CD8-positive, alpha-beta memory T cell (primary cell): ENCODE data around the gene OR2D2. TPM values are rescaled to one million over a fixed set of nuclear protein-coding genes. Genes with fewer than 3 reads are reported as not detected.
"Not testable (repeated sequence)": the region's sequence is repeated elsewhere in the genome, so short reads cannot be mapped to it uniquely, and the experiment has no call there.

Experiments used
- CTCF ChIA-PET: fragments of 350-600 bp; sonication (Branson Sonifier 250); formaldehyde crosslinking; loops from one replicate; lab custom pipeline; 2021; ENCODE audit warnings: antibody characterized with exemption; lab: Charles Lee
- POLR2A ChIA-PET: fragments of 350-600 bp; sonication (Branson Sonifier 250); formaldehyde crosslinking; loops from one replicate; lab custom pipeline; 2021; ENCODE audit warnings: antibody characterized with exemption; lab: Charles Lee
- DNase-seq, 5 donors: peaks; one replicate each; pipeline versions ENCODE4 v3.0.0 to v3.0.0-alpha.2; 2020 to 2022; ENCODE audit warnings: mixed read lengths in 1 of 5
- H3K27ac ChIP-seq: one replicate; pipeline ENCODE4 v1.7.0; 2013; ENCODE audit warnings: low read depth, mild to moderate bottlenecking, low read length, moderate library complexity
- H3K27me3 ChIP-seq: 2 replicates; pipeline ENCODE4 v1.7.0; 2013; ENCODE audit warnings: low read length, mild to moderate bottlenecking; ENCODE audit not compliant: insufficient read depth, poor library complexity, severe bottlenecking
- H3K36me3 ChIP-seq: 2 replicates; pipeline ENCODE4 v1.7.0; 2013; ENCODE audit warnings: mild to moderate bottlenecking, low read length, moderate library complexity; ENCODE audit not compliant: insufficient read depth
- H3K4me1 ChIP-seq: 2 replicates; pipeline ENCODE4 v1.7.0; 2013; ENCODE audit warnings: mild to moderate bottlenecking, low read length, moderate library complexity; ENCODE audit not compliant: insufficient read depth
- H3K4me3 ChIP-seq: 2 replicates; pipeline ENCODE4 v1.7.0; 2013; ENCODE audit warnings: mild to moderate bottlenecking, low read length
- H3K9me3 ChIP-seq: 2 replicates; pipeline ENCODE4 v1.7.0; 2013; ENCODE audit warnings: mild to moderate bottlenecking, low read length
- H3K27ac Mint-ChIP-seq, 8 donors: one replicate each; pipeline ENCODE4 v1.8.0; 2020 to 2021; ENCODE audit warnings: mixed read lengths in 8 of 8, mild to moderate bottlenecking in 6 of 8, inconsistent platforms in 3 of 8, moderate library complexity in 3 of 8
- H3K27me3 Mint-ChIP-seq, 2 donors: one replicate each; pipeline ENCODE4 v1.8.0; 2020 to 2021; ENCODE audit warnings: mixed read lengths in 2 of 2, mild to moderate bottlenecking in 1 of 2, moderate library complexity in 1 of 2
- H3K36me3 Mint-ChIP-seq, 3 donors: one replicate each; pipeline ENCODE4 v1.8.0; 2020 to 2021; ENCODE audit warnings: mixed read lengths in 3 of 3, inconsistent platforms in 1 of 3, mild to moderate bottlenecking in 1 of 3
- H3K4me1 Mint-ChIP-seq, 3 donors: one replicate each; pipeline ENCODE4 v1.8.0; 2020 to 2021; ENCODE audit warnings: mixed read lengths in 3 of 3, inconsistent platforms in 1 of 3, mild to moderate bottlenecking in 1 of 3
- H3K4me3 Mint-ChIP-seq, 7 donors: one replicate each; pipeline ENCODE4 v1.8.0; 2020 to 2021; ENCODE audit warnings: mixed read lengths in 7 of 7, mild to moderate bottlenecking in 6 of 7, moderate library complexity in 4 of 7, inconsistent platforms in 2 of 7
- H3K9me3 Mint-ChIP-seq, 5 donors: one replicate each; pipeline ENCODE4 v1.8.0; 2020 to 2022; ENCODE audit warnings: mixed read lengths in 5 of 5, mild to moderate bottlenecking in 3 of 5, moderate library complexity in 2 of 5, inconsistent platforms in 1 of 5
- polyA plus RNA-seq: library from polyadenylated mRNA; unstranded; fragments of 300-500 nt; fragmentation: Illumina TruSeq; gene quantifications from one replicate; pipeline ENCODE4 v1.2.3, GENCODE V29; 2021
- total RNA-seq, 2 experiments: library from RNA; stranded (reverse); gene quantifications; one replicate each; pipeline ENCODE4 v1.2.3, GENCODE V29; 2021

The OR2D2 gene
- total and polyA plus RNA-seq, 3 experiments from 2014 or later: not detected

- H3K36me3 ChIP-seq: no peaks in the 10 kb centered on the region
- H3K4me3 Mint-ChIP-seq: peak overlapping the region; percentile 18 to 83 (median 57)
- POLR2A ChIA-PET: no interaction called here
- H3K27me3 ChIP-seq: peaks cover 13% of the 10 kb centered on the region
- peak overlapping the region in 1 of 8 donors; percentile 4 for H3K27ac Mint-ChIP-seq
- H3K4me1 ChIP-seq: no peaks in the 10 kb centered on the region
- CTCF ChIA-PET: no interaction called here
- H3K27ac ChIP-seq: no peak overlapping the region
- H3K27me3 Mint-ChIP-seq: peaks cover 35 to 56% of the 10 kb centered on the region in 2 donors
- H3K4me3 ChIP-seq: no peak overlapping the region
- peaks cover 5 to 22% (median 16%) of the 10 kb centered on the region in 3 donors for H3K4me1 Mint-ChIP-seq
- no peaks in the 10 kb centered on the region for H3K9me3 ChIP-seq
- H3K9me3 Mint-ChIP-seq: peaks cover 0 to 3% (median 0%) of the 10 kb centered on the region in 5 donors
- no peaks in the 10 kb centered on the region for H3K36me3 Mint-ChIP-seq
- DNase-seq: no peak
Measured at GRCh38 chr11:6925636-6926207, 33.4 kb upstream of the OR2D2 start.

GRCh38 chr11:6925007-6925577 is 32.8 kb upstream of the OR2D2 start:
- peaks cover 13% of the 10 kb centered on the region for H3K27me3 ChIP-seq
- no peak overlapping the region for H3K4me3 Mint-ChIP-seq
- no peak overlapping the region for H3K4me3 ChIP-seq
- H3K27ac ChIP-seq: no peak overlapping the region
- no peak for DNase-seq
- ChIA-PET CTCF (interaction anchor here (0.6 kb wide), 1 partner anchor 1108 kb away, joined by 5 read pairs; no protein-coding TSS in a partner anchor), POLR2A (no interaction called here)
- H3K4me1 Mint-ChIP-seq: peaks cover 5 to 22% (median 16%) of the 10 kb centered on the region in 3 donors
- H3K36me3 ChIP-seq: no peaks in the 10 kb centered on the region
- H3K27me3 Mint-ChIP-seq: peaks cover 35 to 51% of the 10 kb centered on the region in 2 donors
- no peaks in the 10 kb centered on the region for H3K9me3 ChIP-seq
- peaks cover 0 to 3% (median 0%) of the 10 kb centered on the region in 5 donors for H3K9me3 Mint-ChIP-seq
- H3K4me1 ChIP-seq: no peaks in the 10 kb centered on the region
- H3K36me3 Mint-ChIP-seq: no peaks in the 10 kb centered on the region
- no peak overlapping the region for H3K27ac Mint-ChIP-seq

- H3K4me1 Mint-ChIP-seq: peaks cover 0 to 2% (median 1%) of the 10 kb centered on the region in 3 donors
- Histone ChIP-seq H3K27me3 (peaks cover 7% of the 10 kb centered on the region), H3K9me3 (no peaks in the 10 kb centered on the region), H3K36me3 (no peaks in the 10 kb centered on the region), H3K4me3 (no peak within 1 kb of the TSS), H3K4me1 (no peaks in the 10 kb centered on the region), H3K27ac (no peak within 1 kb of the TSS)
- POLR2A ChIA-PET: no interaction called here
- H3K9me3 Mint-ChIP-seq: peaks cover 0 to 6% (median 0%) of the 10 kb centered on the region in 5 donors
- no peak for DNase-seq
- no peaks in the 10 kb centered on the region for H3K36me3 Mint-ChIP-seq
- CTCF ChIA-PET: no interaction called here
- peaks cover 15 to 30% of the 10 kb centered on the region in 2 donors for H3K27me3 Mint-ChIP-seq
- H3K27ac Mint-ChIP-seq: no peak within 1 kb of the TSS
- H3K4me3 Mint-ChIP-seq: no peak within 1 kb of the TSS
Measured at GRCh38 chr11:6920702-6921101, 28.4 kb upstream of the OR2D2 start, which contains the start of gene OR2D3. Gene OR2D3 (plus strand): TSS chr11:6921002. CDS start chr11:6921002, 0 bp downstream.

- no peak overlapping the region for H3K27ac Mint-ChIP-seq
- Histone ChIP-seq H3K4me1 (no peaks in the 10 kb centered on the region), H3K36me3 (no peaks in the 10 kb centered on the region), H3K4me3 (no peak overlapping the region), H3K9me3 (no peaks in the 10 kb centered on the region), H3K27ac (no peak overlapping the region), H3K27me3 (peaks cover 4% of the 10 kb centered on the region)
- H3K36me3 Mint-ChIP-seq: no peaks in the 10 kb centered on the region
- no peak for DNase-seq
- ChIA-PET POLR2A (no interaction called here), CTCF (no interaction called here)
- H3K4me1 Mint-ChIP-seq: no peaks in the 10 kb centered on the region
- no peak overlapping the region for H3K4me3 Mint-ChIP-seq
- peaks cover 13 to 24% of the 10 kb centered on the region in 2 donors for H3K27me3 Mint-ChIP-seq
- H3K9me3 Mint-ChIP-seq: peaks cover 0 to 6% (median 0%) of the 10 kb centered on the region in 5 donors
Measured at GRCh38 chr11:6919698-6920097, 27.4 kb upstream of the OR2D2 start.

- ChIA-PET POLR2A (no interaction called here), CTCF (no interaction called here)
- H3K36me3 Mint-ChIP-seq: no peaks in the 10 kb centered on the region
Measured at GRCh38 chr11:6911948-6912347, 19.6 kb upstream of the OR2D2 start.

GRCh38 chr11:6911378-6911777 is 19.1 kb upstream of the OR2D2 start:
- Mint-ChIP-seq H3K27ac (no peak overlapping the region), H3K4me1 (peaks cover 0 to 6% (median 0%) of the 10 kb centered on the region in 3 donors), H3K9me3 (peaks cover 0 to 2% (median 0%) of the 10 kb centered on the region in 5 donors)

More at GRCh38 chr11:6911948-6912347, 19.6 kb upstream of the OR2D2 start:
- Histone ChIP-seq H3K4me1 (no peaks in the 10 kb centered on the region), H3K4me3 (no peak overlapping the region), H3K9me3 (no peaks in the 10 kb centered on the region), H3K27me3 (no peaks in the 10 kb centered on the region), H3K36me3 (no peaks in the 10 kb centered on the region), H3K27ac (no peak overlapping the region)
- H3K27ac Mint-ChIP-seq: no peak overlapping the region
- H3K4me3 Mint-ChIP-seq: no peak overlapping the region
- DNase-seq: no peak
- H3K27me3 Mint-ChIP-seq: no peaks in the 10 kb centered on the region
- peaks cover 0 to 2% (median 0%) of the 10 kb centered on the region in 5 donors for H3K9me3 Mint-ChIP-seq
- H3K4me1 Mint-ChIP-seq: peaks cover 0 to 6% (median 0%) of the 10 kb centered on the region in 3 donors

GRCh38 chr11:6904804-6905203 is 12.5 kb upstream of the OR2D2 start:
- H3K27ac ChIP-seq, H3K27me3 ChIP-seq, CTCF ChIA-PET, H3K36me3 Mint-ChIP-seq, H3K9me3 Mint-ChIP-seq, H3K9me3 ChIP-seq, DNase-seq, H3K4me3 ChIP-seq, POLR2A ChIA-PET, H3K27ac Mint-ChIP-seq, H3K4me1 ChIP-seq, H3K36me3 ChIP-seq, H3K4me1 Mint-ChIP-seq, H3K4me3 Mint-ChIP-seq: not testable (repeated sequence)
- peaks cover 6 to 13% of the 10 kb centered on the region in 2 donors for H3K27me3 Mint-ChIP-seq

More at GRCh38 chr11:6911378-6911777, 19.1 kb upstream of the OR2D2 start:
- DNase-seq: no peak
- Histone ChIP-seq H3K27ac (no peak overlapping the region), H3K4me1 (no peaks in the 10 kb centered on the region), H3K36me3 (no peaks in the 10 kb centered on the region), H3K9me3 (no peaks in the 10 kb centered on the region), H3K4me3 (no peak overlapping the region), H3K27me3 (no peaks in the 10 kb centered on the region)
- POLR2A ChIA-PET: no interaction called here
- Mint-ChIP-seq H3K27me3 (no peaks in the 10 kb centered on the region), H3K36me3 (no peaks in the 10 kb centered on the region), H3K4me3 (no peak overlapping the region)
- CTCF ChIA-PET: no interaction called here

- H3K9me3 ChIP-seq: no peaks in the 10 kb centered on the region
- Mint-ChIP-seq H3K9me3 (no peaks in the 10 kb centered on the region), H3K4me3 (no peak overlapping the region), H3K27me3 (peaks cover 7 to 34% of the 10 kb centered on the region in 2 donors), H3K36me3 (no peaks in the 10 kb centered on the region), H3K27ac (no peak overlapping the region), H3K4me1 (no peaks in the 10 kb centered on the region)
- no peak overlapping the region for H3K27ac ChIP-seq
- no peak overlapping the region for H3K4me3 ChIP-seq
- H3K27me3 ChIP-seq: no peaks in the 10 kb centered on the region
- H3K36me3 ChIP-seq: no peaks in the 10 kb centered on the region
- no peaks in the 10 kb centered on the region for H3K4me1 ChIP-seq
- POLR2A ChIA-PET: no interaction called here
- DNase-seq: no peak
- CTCF ChIA-PET: no interaction called here
Measured at GRCh38 chr11:6900327-6900999, 8.2 kb upstream of the OR2D2 start.
